ENCODE data around the gene RAB44. TPM values are rescaled to one million over a fixed set of nuclear protein-coding genes. Genes with fewer than 3 reads are reported as not detected.

The RAB44 gene
- total and polyA plus RNA-seq, 2 of the 13 experiments (the other 11 are each of a cell fraction or from before 2014, with no cell fraction given): not detected

DNA sequence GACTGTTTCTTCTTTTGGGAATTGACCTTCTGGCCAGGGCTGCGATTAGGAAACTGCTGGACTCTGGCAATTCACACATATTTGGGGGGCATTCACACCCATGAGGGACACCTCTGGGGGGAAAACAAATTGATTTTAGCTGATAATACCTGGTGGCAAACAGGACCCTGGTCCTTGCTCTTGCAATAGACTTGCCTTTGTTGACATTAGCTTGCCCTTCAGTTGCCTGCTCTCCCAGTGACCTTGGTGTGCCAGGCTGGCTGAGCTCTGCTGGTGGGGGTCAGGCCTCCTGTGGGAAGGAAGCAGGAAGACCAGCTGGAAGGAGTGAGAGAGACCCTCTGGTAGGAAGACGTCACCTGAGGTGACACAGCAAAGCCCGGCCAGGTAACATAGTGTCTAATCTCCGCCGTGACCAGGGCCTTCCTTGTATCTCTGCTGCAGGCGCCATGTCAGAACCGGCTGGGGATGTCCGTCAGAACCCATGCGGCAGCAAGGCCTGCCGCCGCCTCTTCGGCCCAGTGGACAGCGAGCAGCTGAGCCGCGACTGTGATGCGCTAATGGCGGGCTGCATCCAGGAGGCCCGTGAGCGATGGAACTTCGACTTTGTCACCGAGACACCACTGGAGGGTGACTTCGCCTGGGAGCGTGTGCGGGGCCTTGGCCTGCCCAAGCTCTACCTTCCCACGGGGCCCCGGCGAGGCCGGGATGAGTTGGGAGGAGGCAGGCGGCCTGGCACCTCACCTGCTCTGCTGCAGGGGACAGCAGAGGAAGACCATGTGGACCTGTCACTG is 13.8 kb upstream of the RAB44 start (continued):
- TF ChIP-seq, protein P1, sequence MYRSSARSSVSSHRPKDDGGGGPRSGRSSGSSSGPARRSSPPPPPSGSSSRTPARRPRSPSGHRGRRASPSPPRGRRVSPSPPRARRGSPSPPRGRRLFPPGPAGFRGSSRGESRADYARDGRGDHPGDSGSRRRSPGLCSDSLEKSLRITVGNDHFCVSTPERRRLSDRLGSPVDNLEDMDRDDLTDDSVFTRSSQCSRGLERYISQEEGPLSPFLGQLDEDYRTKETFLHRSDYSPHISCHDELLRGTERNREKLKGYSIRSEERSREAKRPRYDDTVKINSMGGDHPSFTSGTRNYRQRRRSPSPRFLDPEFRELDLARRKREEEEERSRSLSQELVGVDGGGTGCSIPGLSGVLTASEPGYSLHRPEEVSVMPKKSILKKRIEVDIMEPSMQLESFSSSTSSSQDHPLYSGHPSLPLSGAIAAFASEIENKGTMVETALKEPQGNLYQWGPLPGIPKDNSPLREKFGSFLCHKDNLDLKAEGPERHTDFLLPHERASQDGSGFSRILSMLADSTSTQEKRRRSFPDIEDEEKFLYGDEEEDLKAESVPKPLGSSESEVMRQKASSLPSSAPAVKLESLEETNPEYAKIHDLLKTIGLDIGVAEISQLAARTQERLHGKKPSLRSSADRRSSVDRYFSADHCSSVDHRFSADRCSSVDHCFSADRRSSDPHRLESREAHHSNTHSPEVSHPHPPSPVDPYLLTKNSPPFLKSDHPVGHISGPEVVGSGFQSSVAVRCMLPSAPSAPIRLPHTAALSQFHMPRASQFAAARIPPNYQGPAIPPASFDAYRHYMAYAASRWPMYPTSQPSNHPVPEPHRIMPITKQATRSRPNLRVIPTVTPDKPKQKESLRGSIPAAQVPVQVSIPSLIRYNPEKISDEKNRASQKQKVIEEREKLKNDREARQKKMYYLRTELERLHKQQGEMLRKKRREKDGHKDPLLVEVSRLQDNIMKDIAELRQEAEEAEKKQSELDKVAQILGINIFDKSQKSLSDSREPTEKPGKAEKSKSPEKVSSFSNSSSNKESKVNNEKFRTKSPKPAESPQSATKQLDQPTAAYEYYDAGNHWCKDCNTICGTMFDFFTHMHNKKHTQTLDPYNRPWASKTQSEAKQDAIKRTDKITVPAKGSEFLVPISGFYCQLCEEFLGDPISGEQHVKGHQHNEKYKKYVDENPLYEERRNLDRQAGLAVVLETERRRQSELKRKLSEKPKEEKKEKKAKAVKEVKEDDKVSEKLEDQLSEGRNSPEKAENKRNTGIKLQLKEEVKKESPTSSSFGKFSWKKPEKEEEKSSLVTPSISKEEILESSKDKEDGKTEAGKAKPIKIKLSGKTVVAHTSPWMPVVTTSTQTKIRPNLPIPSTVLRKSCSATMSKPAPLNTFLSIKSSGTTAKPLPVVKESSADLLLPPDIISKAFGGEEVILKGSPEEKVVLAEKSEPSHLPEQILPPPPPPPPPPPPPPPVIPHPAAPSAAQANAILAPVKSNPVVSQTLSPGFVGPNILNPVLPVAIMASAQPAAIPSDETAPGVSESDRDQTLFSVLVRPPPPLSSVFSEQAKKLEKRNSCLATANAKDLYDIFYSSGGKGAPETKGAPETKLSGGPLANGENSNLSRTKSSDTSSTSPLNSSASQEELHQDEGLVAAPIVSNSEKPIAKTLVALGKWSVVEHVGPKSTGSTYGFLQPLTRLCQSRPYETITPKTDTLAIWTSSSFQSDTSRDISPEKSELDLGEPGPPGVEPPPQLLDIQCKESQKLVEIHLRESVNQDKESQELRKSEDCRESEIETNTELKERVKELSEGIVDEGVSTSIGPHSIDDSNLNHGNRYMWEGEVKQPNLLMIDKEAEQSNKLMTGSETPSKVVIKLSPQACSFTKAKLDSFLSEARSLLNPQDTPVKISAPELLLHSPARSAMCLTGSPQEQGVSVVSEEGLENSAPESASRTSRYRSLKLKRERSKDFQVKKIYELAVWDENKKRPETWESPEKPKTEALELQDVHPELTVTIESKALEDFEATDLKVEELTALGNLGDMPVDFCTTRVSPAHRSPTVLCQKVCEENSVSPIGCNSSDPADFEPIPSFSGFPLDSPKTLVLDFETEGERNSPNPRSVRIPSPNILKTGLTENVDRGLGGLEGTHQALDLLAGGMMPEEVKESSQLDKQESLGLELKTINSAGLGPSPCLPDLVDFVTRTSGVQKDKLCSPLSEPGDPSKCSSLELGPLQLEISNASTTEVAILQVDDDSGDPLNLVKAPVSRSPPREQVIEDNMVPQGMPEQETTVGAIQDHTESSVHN (CRISPR knock-in tag; IDR thresholded peaks at IDR 0.05): peak; percentile 70; the same call in 1 of the 2 replicates
- TF ChIP-seq, protein P2, sequence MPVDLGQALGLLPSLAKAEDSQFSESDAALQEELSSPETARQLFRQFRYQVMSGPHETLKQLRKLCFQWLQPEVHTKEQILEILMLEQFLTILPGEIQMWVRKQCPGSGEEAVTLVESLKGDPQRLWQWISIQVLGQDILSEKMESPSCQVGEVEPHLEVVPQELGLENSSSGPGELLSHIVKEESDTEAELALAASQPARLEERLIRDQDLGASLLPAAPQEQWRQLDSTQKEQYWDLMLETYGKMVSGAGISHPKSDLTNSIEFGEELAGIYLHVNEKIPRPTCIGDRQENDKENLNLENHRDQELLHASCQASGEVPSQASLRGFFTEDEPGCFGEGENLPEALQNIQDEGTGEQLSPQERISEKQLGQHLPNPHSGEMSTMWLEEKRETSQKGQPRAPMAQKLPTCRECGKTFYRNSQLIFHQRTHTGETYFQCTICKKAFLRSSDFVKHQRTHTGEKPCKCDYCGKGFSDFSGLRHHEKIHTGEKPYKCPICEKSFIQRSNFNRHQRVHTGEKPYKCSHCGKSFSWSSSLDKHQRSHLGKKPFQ (CRISPR knock-in tag; IDR thresholded peaks at IDR 0.05; ENCODE audit: insufficient replicate concordance): peak; percentile 86
- TF ChIP-seq KMT2B (CRISPR knock-in tag; IDR thresholded peaks at IDR 0.05): no peak; the same call in 1 of the 2 replicates
- no peak for TF ChIP-seq NFE2L1 (CRISPR knock-in tag; IDR thresholded peaks at IDR 0.05; ENCODE audit: borderline replicate concordance)
- no peak for TF ChIP-seq ZFP62 (CRISPR knock-in tag; IDR thresholded peaks at IDR 0.05)
- no peak for TF ChIP-seq ZNF549 (CRISPR knock-in tag; IDR thresholded peaks at IDR 0.05)
- peak; percentile 69 for TF ChIP-seq AGO1 (IDR thresholded peaks at IDR 0.05; ENCODE audit: low read depth, low read length, poor library complexity, severe bottlenecking)
- TF ChIP-seq MZF1 (CRISPR knock-in tag; IDR thresholded peaks at IDR 0.05; ENCODE audit: borderline replicate concordance): no peak
- TF ChIP-seq TBP (CRISPR knock-in tag; IDR thresholded peaks at IDR 0.05): no peak
- TF ChIP-seq MIER3 (CRISPR knock-in tag; IDR thresholded peaks at IDR 0.05; ENCODE audit: borderline replicate concordance): peak; percentile 69; the same call in 1 of the 2 replicates
- TF ChIP-seq SAP130 (CRISPR knock-in tag; IDR thresholded peaks at IDR 0.05; ENCODE audit: low read depth): peak; percentile 75
- TF ChIP-seq RBM22 (optimal IDR thresholded peaks at IDR 0.05; ENCODE audit: low read length): peak; percentile 19
- TF ChIP-seq, protein P3, sequence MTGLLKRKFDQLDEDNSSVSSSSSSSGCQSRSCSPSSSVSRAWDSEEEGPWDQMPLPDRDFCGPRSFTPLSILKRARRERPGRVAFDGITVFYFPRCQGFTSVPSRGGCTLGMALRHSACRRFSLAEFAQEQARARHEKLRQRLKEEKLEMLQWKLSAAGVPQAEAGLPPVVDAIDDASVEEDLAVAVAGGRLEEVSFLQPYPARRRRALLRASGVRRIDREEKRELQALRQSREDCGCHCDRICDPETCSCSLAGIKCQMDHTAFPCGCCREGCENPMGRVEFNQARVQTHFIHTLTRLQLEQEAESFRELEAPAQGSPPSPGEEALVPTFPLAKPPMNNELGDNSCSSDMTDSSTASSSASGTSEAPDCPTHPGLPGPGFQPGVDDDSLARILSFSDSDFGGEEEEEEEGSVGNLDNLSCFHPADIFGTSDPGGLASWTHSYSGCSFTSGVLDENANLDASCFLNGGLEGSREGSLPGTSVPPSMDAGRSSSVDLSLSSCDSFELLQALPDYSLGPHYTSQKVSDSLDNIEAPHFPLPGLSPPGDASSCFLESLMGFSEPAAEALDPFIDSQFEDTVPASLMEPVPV (CRISPR knock-in tag; IDR thresholded peaks at IDR 0.05): peak; percentile 98
- 0 out of 2 replicates have a peak, but pooled peaks have one; percentile 46 for TF ChIP-seq KLF13 (CRISPR knock-in tag; IDR thresholded peaks at IDR 0.05)
- peak; percentile 95; the same call in 1 of the 2 replicates for TF ChIP-seq REXO4 (CRISPR knock-in tag; IDR thresholded peaks at IDR 0.05; ENCODE audit: borderline replicate concordance)
- TF ChIP-seq ZNF256 (CRISPR knock-in tag; conservative IDR thresholded peaks at IDR 0.05): no peak; the same call in 1 of the 2 replicates
- TF ChIP-seq IKZF4 (CRISPR knock-in tag; IDR thresholded peaks at IDR 0.05; ENCODE audit: borderline replicate concordance, low read depth, not compliant biosample characterization): peak; percentile 61
- no peak for TF ChIP-seq ZSCAN12 (CRISPR knock-in tag; IDR thresholded peaks at IDR 0.05)
